ENCODE measurements around the gene CHRNA4.

DNA sequence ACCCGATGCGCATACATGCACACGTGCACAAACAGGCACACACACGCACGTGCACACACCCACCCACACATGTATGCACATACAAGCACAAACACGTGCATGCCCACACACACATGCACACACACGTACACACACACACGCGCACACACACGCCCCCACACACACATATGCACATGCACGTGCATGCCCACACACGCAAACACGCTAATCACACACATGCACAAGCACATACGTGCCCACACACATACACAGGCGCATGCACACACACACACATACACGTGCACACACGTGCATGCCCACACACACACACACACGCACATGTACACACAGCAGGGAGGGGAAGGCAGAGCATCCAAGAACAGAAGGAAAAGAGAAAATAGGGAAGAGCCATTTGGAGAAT, 26.8 kb upstream of the CHRNA4 start:
- no peak for TF ChIP-seq ZNF384 (IDR thresholded peaks at IDR 0.05)
- TF ChIP-seq ELF4 (IDR thresholded peaks at IDR 0.05) = no peak
- no peak for TF ChIP-seq SUZ12 (IDR thresholded peaks at IDR 0.05)
- TF ChIP-seq TARDBP (IDR thresholded peaks at IDR 0.05) = no peak
- no peak for TF ChIP-seq SP1 (IDR thresholded peaks at IDR 0.05)
- TF ChIP-seq BHLHE40 (IDR thresholded peaks at IDR 0.05; ENCODE audit: borderline replicate concordance) = no peak
- no peak for TF ChIP-seq L3MBTL2 (conservative IDR thresholded peaks at IDR 0.05)
